ENCODE data around the gene MAPK12. TPM values are rescaled to one million over a fixed set of nuclear protein-coding genes. Genes with fewer than 3 reads are reported as not detected.

The MAPK12 gene
- total and polyA plus RNA-seq, 9 of the 15 experiments (the other 6 are each of a cell fraction or from before 2014, with no cell fraction given) = 0.79 to 71.5 (median 32.8) TPM

DNA sequence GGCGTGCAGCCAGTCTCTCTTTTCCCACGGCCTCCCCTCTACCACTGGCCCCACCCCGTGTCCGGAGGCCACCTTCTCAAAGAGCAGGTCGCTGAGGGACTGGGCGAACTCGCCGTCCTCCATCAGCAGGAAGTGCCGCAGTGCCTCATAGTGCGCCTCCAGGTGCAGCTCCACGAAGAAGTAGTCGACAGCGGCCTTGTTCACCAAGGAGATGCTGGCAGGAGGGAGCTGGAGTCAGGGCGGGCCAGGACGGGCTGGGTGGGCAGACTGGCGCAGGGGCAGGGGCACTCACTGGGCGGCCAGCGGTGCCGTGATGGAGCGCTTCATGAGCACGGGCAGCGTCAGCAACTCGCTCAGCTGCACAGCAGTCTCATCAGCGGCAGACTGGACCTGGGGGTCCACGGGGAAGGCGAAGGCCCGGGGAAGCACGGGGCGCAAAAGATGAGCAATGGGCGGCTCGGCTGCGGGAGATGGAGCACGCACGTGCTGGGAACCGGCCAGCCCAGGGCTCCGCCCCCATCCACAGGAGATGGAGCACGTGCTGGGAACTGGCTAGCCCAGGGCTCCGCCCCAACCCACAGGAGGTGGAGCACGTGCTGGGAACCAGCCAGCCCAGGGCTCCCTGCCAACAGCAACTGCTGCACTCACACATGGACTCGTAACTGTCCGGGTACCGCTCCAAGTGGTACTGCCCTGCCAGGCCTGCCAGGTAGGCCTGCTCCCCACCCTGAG is 42.3 kb downstream of the MAPK12 start (continued):
- TF ChIP-seq TAF1 (IDR thresholded peaks at IDR 0.05; ENCODE audit: control insufficient read depth, extremely low read depth, insufficient read depth, low read length, severe bottlenecking) (no peak), KLF10 (CRISPR knock-in tag; IDR thresholded peaks at IDR 0.05) (no peak), ZNF444 (CRISPR knock-in tag; IDR thresholded peaks at IDR 0.05) (no peak), TEAD4 (IDR thresholded peaks at IDR 0.05; ENCODE audit: low read length) (no peak), TEAD4 (CRISPR knock-in tag; IDR thresholded peaks at IDR 0.05; ENCODE audit: borderline replicate concordance) (no peak), MXI1 (IDR thresholded peaks at IDR 0.05; ENCODE audit: low read depth, low read length) (peak; percentile 80), KAT7 (CRISPR knock-in tag; IDR thresholded peaks at IDR 0.05; ENCODE audit: borderline replicate concordance) (no peak), ZEB2 (IDR thresholded peaks at IDR 0.05) (no peak), CREBBP (IDR thresholded peaks at IDR 0.05; ENCODE audit: low read depth, low read length) (no peak), ZNF3 (CRISPR knock-in tag; IDR thresholded peaks at IDR 0.05) (no peak), SLC30A9 (CRISPR knock-in tag; IDR thresholded peaks at IDR 0.05) (no peak), ZNF644 (tag; IDR thresholded peaks at IDR 0.05; ENCODE audit: low read depth) (no peak)
- TF ChIP-seq, protein P1, sequence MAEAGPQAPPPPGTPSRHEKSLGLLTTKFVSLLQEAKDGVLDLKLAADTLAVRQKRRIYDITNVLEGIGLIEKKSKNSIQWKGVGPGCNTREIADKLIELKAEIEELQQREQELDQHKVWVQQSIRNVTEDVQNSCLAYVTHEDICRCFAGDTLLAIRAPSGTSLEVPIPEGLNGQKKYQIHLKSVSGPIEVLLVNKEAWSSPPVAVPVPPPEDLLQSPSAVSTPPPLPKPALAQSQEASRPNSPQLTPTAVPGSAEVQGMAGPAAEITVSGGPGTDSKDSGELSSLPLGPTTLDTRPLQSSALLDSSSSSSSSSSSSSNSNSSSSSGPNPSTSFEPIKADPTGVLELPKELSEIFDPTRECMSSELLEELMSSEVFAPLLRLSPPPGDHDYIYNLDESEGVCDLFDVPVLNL (CRISPR knock-in tag; IDR thresholded peaks at IDR 0.05; ENCODE audit: low read depth) = no peak
- TF ChIP-seq, protein P2, sequence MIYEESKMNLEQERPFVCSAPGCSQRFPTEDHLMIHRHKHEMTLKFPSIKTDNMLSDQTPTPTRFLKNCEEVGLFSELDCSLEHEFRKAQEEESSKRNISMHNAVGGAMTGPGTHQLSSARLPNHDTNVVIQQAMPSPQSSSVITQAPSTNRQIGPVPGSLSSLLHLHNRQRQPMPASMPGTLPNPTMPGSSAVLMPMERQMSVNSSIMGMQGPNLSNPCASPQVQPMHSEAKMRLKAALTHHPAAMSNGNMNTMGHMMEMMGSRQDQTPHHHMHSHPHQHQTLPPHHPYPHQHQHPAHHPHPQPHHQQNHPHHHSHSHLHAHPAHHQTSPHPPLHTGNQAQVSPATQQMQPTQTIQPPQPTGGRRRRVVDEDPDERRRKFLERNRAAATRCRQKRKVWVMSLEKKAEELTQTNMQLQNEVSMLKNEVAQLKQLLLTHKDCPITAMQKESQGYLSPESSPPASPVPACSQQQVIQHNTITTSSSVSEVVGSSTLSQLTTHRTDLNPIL (CRISPR knock-in tag; IDR thresholded peaks at IDR 0.05) = no peak
- TF ChIP-seq, protein P3, sequence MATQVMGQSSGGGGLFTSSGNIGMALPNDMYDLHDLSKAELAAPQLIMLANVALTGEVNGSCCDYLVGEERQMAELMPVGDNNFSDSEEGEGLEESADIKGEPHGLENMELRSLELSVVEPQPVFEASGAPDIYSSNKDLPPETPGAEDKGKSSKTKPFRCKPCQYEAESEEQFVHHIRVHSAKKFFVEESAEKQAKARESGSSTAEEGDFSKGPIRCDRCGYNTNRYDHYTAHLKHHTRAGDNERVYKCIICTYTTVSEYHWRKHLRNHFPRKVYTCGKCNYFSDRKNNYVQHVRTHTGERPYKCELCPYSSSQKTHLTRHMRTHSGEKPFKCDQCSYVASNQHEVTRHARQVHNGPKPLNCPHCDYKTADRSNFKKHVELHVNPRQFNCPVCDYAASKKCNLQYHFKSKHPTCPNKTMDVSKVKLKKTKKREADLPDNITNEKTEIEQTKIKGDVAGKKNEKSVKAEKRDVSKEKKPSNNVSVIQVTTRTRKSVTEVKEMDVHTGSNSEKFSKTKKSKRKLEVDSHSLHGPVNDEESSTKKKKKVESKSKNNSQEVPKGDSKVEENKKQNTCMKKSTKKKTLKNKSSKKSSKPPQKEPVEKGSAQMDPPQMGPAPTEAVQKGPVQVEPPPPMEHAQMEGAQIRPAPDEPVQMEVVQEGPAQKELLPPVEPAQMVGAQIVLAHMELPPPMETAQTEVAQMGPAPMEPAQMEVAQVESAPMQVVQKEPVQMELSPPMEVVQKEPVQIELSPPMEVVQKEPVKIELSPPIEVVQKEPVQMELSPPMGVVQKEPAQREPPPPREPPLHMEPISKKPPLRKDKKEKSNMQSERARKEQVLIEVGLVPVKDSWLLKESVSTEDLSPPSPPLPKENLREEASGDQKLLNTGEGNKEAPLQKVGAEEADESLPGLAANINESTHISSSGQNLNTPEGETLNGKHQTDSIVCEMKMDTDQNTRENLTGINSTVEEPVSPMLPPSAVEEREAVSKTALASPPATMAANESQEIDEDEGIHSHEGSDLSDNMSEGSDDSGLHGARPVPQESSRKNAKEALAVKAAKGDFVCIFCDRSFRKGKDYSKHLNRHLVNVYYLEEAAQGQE (IDR thresholded peaks at IDR 0.05; ENCODE audit: borderline replicate concordance) = 0 out of 2 replicates have a peak, but pooled peaks have one; percentile 5
- TF ChIP-seq, protein P3 (CRISPR knock-in tag; IDR thresholded peaks at IDR 0.05; ENCODE audit: low read depth) = no peak
